Keratinocyte (primary cell): ENCODE results near the gene PAQR5. TPM values are rescaled to one million over a fixed set of nuclear protein-coding genes. Genes with fewer than 3 reads are reported as not detected.

Experiments used
- DNase-seq: peaks from one replicate; pipeline ENCODE4 v3.0.0-alpha.2; 2011; ENCODE audit warnings: low read depth, missing footprints, low spot score
- FAIRE-seq: peaks from 2 replicates; lab custom pipeline; 2011; peaks lifted over from hg19 to GRCh38; lab: Jason Lieb, UNC
- H2AFZ ChIP-seq: 2 replicates; pipeline ENCODE4 v1.6.0; 2012; ENCODE audit warnings: low read length, control low read depth, inconsistent platforms; ENCODE audit not compliant: control insufficient read depth
- H3K27ac ChIP-seq: 2 replicates; pipeline ENCODE4 v1.5.1; 2011; ENCODE audit warnings: low read length; ENCODE audit not compliant: control insufficient read depth, insufficient read depth
- H3K27me3 ChIP-seq: 3 replicates; pipeline ENCODE4 v1.6.0; 2011; ENCODE audit warnings: low read length; ENCODE audit not compliant: control insufficient read depth, insufficient read depth; ENCODE audit errors: extremely low read depth
- H3K36me3 ChIP-seq, 2 experiments: 2 replicates in 1 of 2; 3 replicates in 1 of 2; pipeline ENCODE4 v1.5.1; 2011; ENCODE audit warnings: low read length in 2 of 2, mild to moderate bottlenecking in 1 of 2; ENCODE audit not compliant: control insufficient read depth in 2 of 2, insufficient read depth in 2 of 2; ENCODE audit errors: extremely low read depth in 1 of 2
- H3K4me1 ChIP-seq: 3 replicates; pipeline ENCODE4 v1.5.1; 2011; ENCODE audit warnings: low read length; ENCODE audit not compliant: control insufficient read depth, insufficient read depth; ENCODE audit errors: extremely low read depth
- H3K4me2 ChIP-seq: 3 replicates; pipeline ENCODE4 v1.6.0; 2011; ENCODE audit warnings: low read depth, low read length; ENCODE audit not compliant: control insufficient read depth, insufficient read depth; ENCODE audit errors: extremely low read depth
- H3K4me3 ChIP-seq, 3 experiments: fragments of 200-600 bp in 1 of 3; sonication (generic) in 1 of 3; 2 replicates in 2 of 3; 3 replicates in 1 of 3; pipeline ENCODE4 v1.5.1; 2011 to 2016; ENCODE audit warnings: low read length in 3 of 3, mild to moderate bottlenecking in 3 of 3, control low read depth in 2 of 3, inconsistent platforms in 1 of 3, low read depth in 1 of 3, mixed read lengths in 1 of 3, mixed run types in 1 of 3, moderate library complexity in 1 of 3; ENCODE audit not compliant: control insufficient read depth in 2 of 3, insufficient read depth in 2 of 3; ENCODE audit errors: extremely low read depth in 1 of 3
- H3K79me2 ChIP-seq: 2 replicates; pipeline ENCODE4 v1.6.0; 2012; ENCODE audit warnings: low read length; ENCODE audit not compliant: control insufficient read depth, insufficient read depth
- H3K9ac ChIP-seq: 3 replicates; pipeline ENCODE4 v1.6.0; 2011; ENCODE audit warnings: low read length; ENCODE audit not compliant: control insufficient read depth, insufficient read depth; ENCODE audit errors: extremely low read depth
- H3K9me1 ChIP-seq: 3 replicates; pipeline ENCODE4 v1.6.0; 2011; ENCODE audit warnings: low read length; ENCODE audit not compliant: control insufficient read depth, insufficient read depth; ENCODE audit errors: extremely low read depth
- H3K9me3 ChIP-seq: 2 replicates; pipeline ENCODE4 v1.5.1; 2012; ENCODE audit warnings: low read depth, low read length; ENCODE audit not compliant: control insufficient read depth
- H4K20me1 ChIP-seq: 3 replicates; pipeline ENCODE4 v1.6.0; 2011; ENCODE audit warnings: low read length; ENCODE audit not compliant: control insufficient read depth, insufficient read depth; ENCODE audit errors: extremely low read depth
- EZH2 ChIP-seq: IDR thresholded peaks from one replicate; pipeline ENCODE4 v1.6.1; 2012; ENCODE audit warnings: inconsistent platforms, mild to moderate bottlenecking, low read length, moderate library complexity
- dilution Hi-C: fragments of 300-500 bp; cut with MboI; formaldehyde crosslinking; loops from one replicate; pipeline ENCODE4 v1.7.0; 2020; ENCODE audit warnings: low sequenced_read_pairs; ENCODE audit not compliant: extremely low pct_ligation_motif_present
- polyA plus RNA-seq, 5 experiments: library from polyadenylated mRNA; depleted of rRNA in 3 of 5; stranded (reverse) in 3 of 5; stranded (forward) in 1 of 5; unstranded in 1 of 5; fragments of >200 nt; gene quantifications; 1 replicate in 1 of 5; 2 replicates in 3 of 5; 3 replicates in 1 of 5; pipeline versions ENCODE4 v1.2.1 to v1.2.3, GENCODE V29; 2011 to 2012; ENCODE audit warnings: missing spikeins in 2 of 5, low read depth in 1 of 5, low replicate concordance in 1 of 5
- TF ChIP-seq, protein P1 (sequence below), 3 experiments: IDR thresholded peaks in 1 of 3; conservative IDR thresholded peaks in 1 of 3; optimal IDR thresholded peaks in 1 of 3; 2 replicates in 2 of 3; 3 replicates in 1 of 3; pipeline versions ENCODE3 to v1.5.1; 2011; ENCODE audit warnings: low read length in 3 of 3, mild to moderate bottlenecking in 3 of 3, moderate library complexity in 2 of 3, control low read depth in 1 of 3, inconsistent platforms in 1 of 3; ENCODE audit not compliant: insufficient read depth in 2 of 3; ENCODE audit errors: extremely low read depth in 1 of 3

The PAQR5 gene
- polyA plus RNA-seq, 1 donor (not counting 4 experiments of a cell fraction or from before 2014, with no cell fraction given) = 0.30 TPM

DNA sequence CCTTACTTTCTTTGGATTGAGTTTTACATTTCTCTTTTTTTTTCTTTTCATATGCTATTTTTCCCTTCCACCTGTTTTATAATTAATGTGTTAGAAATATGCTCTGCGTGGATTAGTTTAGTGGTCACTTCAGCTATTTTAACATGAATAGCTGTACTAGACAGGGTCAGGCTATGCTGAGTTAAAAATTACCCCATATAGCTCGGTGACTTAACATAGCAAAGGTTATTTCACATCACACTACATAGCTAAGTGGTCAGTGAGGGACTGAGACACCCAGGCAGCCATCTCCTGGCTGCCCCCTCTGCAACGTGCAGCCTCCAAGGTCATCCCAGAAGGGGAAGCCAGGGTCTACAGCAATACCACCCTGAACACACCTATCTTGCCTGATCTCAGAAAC lies 68.5 kb downstream of the PAQR5 start:
- Histone ChIP-seq H3K4me3 (no peak overlapping the region), H3K4me1 (no peaks in the 10 kb centered on the region), H3K27ac (no peak overlapping the region), H3K27me3 (peaks cover 3% of the 10 kb centered on the region), H3K79me2 (no peaks in the 10 kb centered on the region), H3K9me3 (no peaks in the 10 kb centered on the region), H2AFZ (no peak overlapping the region), H4K20me1 (no peaks in the 10 kb centered on the region), H3K9ac (no peak overlapping the region), H3K36me3 (no peaks in the 10 kb centered on the region), H3K9me1 (no peaks in the 10 kb centered on the region), H3K4me2 (no peak overlapping the region)
- FAIRE-seq = no peak
- dilution Hi-C loops = no loop called here
- TF ChIP-seq EZH2 = no peak
- TF ChIP-seq, protein P1, sequence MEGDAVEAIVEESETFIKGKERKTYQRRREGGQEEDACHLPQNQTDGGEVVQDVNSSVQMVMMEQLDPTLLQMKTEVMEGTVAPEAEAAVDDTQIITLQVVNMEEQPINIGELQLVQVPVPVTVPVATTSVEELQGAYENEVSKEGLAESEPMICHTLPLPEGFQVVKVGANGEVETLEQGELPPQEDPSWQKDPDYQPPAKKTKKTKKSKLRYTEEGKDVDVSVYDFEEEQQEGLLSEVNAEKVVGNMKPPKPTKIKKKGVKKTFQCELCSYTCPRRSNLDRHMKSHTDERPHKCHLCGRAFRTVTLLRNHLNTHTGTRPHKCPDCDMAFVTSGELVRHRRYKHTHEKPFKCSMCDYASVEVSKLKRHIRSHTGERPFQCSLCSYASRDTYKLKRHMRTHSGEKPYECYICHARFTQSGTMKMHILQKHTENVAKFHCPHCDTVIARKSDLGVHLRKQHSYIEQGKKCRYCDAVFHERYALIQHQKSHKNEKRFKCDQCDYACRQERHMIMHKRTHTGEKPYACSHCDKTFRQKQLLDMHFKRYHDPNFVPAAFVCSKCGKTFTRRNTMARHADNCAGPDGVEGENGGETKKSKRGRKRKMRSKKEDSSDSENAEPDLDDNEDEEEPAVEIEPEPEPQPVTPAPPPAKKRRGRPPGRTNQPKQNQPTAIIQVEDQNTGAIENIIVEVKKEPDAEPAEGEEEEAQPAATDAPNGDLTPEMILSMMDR (optimal IDR thresholded peaks at IDR 0.05 in 1 of 3, IDR thresholded peaks at IDR 0.05 in 1 of 3, conservative IDR thresholded peaks at IDR 0.05 in 1 of 3; ENCODE audit: extremely low read depth in 1 of 3, insufficient read depth in 2 of 3, low read length in 3 of 3) = no peak
- no peak for DNase-seq

DNA sequence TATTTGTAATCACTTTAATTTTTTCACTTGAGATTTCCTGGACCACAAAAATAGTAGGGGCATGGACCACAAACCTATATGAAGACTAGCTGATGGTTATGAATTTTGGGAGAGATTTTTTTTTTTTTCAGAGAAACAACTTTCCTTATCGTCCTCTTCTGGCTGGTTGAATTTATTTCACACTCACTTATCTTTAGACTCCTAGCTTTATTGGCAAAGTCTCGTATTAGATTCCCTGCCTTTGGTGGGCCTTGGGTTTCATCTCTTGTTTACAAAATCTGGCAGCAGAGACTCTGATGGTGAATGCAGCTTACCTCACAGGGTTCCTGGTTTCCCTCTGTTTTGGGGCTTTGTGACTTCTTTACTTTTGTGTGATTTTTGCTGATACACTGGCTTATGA lies 70.9 kb downstream of the PAQR5 start:
- Histone ChIP-seq H3K36me3 (no peaks in the 10 kb centered on the region), H3K27me3 (no peaks in the 10 kb centered on the region), H3K9me1 (no peaks in the 10 kb centered on the region), H3K4me3 (no peak overlapping the region), H3K9ac (no peak overlapping the region), H2AFZ (no peak overlapping the region), H3K4me2 (no peak overlapping the region), H4K20me1 (no peaks in the 10 kb centered on the region), H3K79me2 (no peaks in the 10 kb centered on the region), H3K9me3 (no peaks in the 10 kb centered on the region), H3K27ac (no peak overlapping the region), H3K4me1 (no peaks in the 10 kb centered on the region)
- no peak for FAIRE-seq
- TF ChIP-seq, protein P1 (optimal IDR thresholded peaks at IDR 0.05 in 1 of 3, IDR thresholded peaks at IDR 0.05 in 1 of 3, conservative IDR thresholded peaks at IDR 0.05 in 1 of 3; ENCODE audit: extremely low read depth in 1 of 3, insufficient read depth in 2 of 3, low read length in 3 of 3) = no peak
- TF ChIP-seq EZH2 = no peak
- DNase-seq = no peak
- dilution Hi-C loops = no loop called here
